Liver (tissue), 3 donors: Measurements from ENCODE around the gene NIPAL3.

Experiments used
- ATF3 ChIP-seq: IDR thresholded peaks from 2 replicates; pipeline ENCODE4 v1.6.1; 2016; ENCODE audit warnings: antibody characterized with exemption
- CTCF ChIP-seq: fragments of 150-350 bp; IDR thresholded peaks from 2 replicates; pipeline ENCODE4 v1.5.1; 2017; ENCODE audit warnings: improper control_type of control experiment, low read depth, low read length; ENCODE audit not compliant: missing input control
- EGR1 ChIP-seq, 2 donors: IDR thresholded peaks; 2 replicates each; pipeline ENCODE4 v1.6.1; 2016 to 2018; ENCODE audit warnings: antibody characterized with exemption in 2 of 2, low read depth in 2 of 2
- FOXA1 ChIP-seq: IDR thresholded peaks from 2 replicates; pipeline ENCODE4 v1.6.1; 2016; ENCODE audit warnings: antibody characterized with exemption
- JUND ChIP-seq, 2 donors: IDR thresholded peaks; 2 replicates each; pipeline ENCODE4 v1.6.1; 2016; ENCODE audit warnings: antibody characterized with exemption in 2 of 2
- RAD21 ChIP-seq, 2 donors: IDR thresholded peaks; 2 replicates each; pipeline ENCODE4 v1.6.1; 2016; ENCODE audit warnings: antibody characterized with exemption in 2 of 2, mild to moderate bottlenecking in 2 of 2
- REST ChIP-seq: IDR thresholded peaks from 2 replicates; pipeline ENCODE4 v1.6.1; 2016; ENCODE audit warnings: antibody characterized with exemption, mild to moderate bottlenecking
- RXRA ChIP-seq, 2 donors: IDR thresholded peaks; 2 replicates each; pipeline ENCODE4 v1.6.1; 2017 to 2018; ENCODE audit warnings: antibody characterized with exemption in 2 of 2, mild to moderate bottlenecking in 1 of 2
- TAF1 ChIP-seq: conservative IDR thresholded peaks from 2 replicates; pipeline ENCODE4 v1.6.1; 2016; ENCODE audit warnings: antibody characterized with exemption, mild to moderate bottlenecking
- YY1 ChIP-seq: IDR thresholded peaks from 2 replicates; pipeline ENCODE4 v1.6.1; 2016; ENCODE audit warnings: antibody characterized with exemption, mild to moderate bottlenecking
- donor health status: healthy.
- donor health status: healthy.

- no peak for TF ChIP-seq ATF3
- no peak for TF ChIP-seq CTCF
- no peak for TF ChIP-seq TAF1
- TF ChIP-seq RAD21 (IDR thresholded peaks at IDR 0.05): no peak
- no peak for TF ChIP-seq EGR1 (IDR thresholded peaks at IDR 0.05; ENCODE audit: low read depth in 2 of 2)
- no peak for TF ChIP-seq YY1
- no peak for TF ChIP-seq REST
- TF ChIP-seq JUND (IDR thresholded peaks at IDR 0.05): no peak
- no peak for TF ChIP-seq FOXA1
- TF ChIP-seq RXRA (IDR thresholded peaks at IDR 0.05): no peak
These were observed 100.9 kb downstream of the NIPAL3 start for GRCh38 chr1:24516506-24516905.
